ENCODE data around the gene DOP1A.

DOP1A gene, protein sequence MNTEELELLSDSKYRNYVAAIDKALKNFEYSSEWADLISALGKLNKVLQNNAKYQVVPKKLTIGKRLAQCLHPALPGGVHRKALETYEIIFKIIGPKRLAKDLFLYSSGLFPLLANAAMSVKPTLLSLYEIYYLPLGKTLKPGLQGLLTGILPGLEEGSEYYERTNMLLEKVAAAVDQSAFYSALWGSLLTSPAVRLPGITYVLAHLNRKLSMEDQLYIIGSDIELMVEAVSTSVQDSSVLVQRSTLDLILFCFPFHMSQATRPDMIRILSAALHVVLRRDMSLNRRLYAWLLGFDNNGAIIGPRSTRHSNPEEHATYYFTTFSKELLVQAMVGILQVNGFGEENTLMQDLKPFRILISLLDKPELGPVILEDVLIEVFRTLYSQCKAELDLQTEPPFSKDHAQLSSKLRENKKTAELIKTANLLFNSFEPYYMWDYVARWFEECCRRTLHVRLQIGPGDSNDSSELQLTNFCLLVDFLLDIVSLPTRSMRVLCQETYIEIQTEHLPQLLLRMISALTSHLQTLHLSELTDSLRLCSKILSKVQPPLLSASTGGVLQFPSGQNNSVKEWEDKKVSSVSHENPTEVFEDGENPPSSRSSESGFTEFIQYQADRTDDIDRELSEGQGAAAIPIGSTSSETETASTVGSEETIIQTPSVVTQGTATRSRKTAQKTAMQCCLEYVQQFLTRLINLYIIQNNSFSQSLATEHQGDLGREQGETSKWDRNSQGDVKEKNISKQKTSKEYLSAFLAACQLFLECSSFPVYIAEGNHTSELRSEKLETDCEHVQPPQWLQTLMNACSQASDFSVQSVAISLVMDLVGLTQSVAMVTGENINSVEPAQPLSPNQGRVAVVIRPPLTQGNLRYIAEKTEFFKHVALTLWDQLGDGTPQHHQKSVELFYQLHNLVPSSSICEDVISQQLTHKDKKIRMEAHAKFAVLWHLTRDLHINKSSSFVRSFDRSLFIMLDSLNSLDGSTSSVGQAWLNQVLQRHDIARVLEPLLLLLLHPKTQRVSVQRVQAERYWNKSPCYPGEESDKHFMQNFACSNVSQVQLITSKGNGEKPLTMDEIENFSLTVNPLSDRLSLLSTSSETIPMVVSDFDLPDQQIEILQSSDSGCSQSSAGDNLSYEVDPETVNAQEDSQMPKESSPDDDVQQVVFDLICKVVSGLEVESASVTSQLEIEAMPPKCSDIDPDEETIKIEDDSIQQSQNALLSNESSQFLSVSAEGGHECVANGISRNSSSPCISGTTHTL (N-terminal part only)

DNA sequence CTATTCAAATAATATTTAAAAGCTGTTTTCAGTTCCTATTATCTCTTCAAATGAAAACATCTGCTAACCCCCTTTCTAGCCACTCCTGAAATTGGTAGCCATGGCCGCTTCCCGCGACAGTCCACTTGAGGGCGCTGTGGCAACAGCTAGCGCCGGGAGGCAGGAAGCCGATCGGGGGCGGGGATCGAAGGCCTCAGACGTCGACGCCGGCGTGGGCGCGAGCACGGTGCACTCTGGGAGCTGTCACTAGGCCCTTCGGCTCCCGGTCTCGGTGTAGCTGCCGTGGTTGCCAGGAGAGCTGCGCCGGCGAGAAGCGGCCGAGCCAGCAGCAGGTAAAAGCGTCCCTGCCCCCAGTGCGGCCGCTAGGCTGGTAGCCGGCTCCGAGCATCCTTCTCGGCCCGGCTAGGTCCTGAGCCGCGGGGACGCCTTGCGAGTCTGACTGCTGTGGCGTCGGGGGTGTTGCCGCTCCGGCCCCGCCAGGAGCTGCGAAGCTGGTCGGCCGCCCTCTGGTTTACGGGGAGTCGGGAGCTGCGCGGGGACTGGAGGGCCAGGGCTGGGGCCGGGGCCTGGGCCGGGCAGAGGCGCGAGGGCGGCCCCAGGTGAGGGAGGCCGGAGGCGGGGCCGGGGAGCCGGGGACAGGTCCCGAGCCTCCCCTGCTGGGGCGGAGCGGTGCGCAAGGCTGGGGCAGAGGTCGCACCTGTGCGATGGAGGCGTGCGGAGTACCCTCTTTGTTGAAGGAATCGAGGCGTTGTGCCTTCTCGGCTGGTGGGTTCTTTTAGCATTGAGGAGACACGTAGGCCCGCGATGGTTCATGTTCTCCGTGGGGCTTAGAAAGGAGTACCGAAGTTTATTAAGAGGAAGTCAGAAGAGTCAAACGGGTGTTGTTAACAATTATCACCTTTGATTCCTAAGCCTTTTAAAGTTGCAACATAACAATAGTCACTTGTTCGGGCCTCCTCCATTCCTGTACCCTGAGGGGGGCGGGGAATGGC, at the start of gene DOP1A:
TSS of gene DOP1A (plus strand) at position 224 of the 992 bp plus-strand sequence. CDS start 29,307 bp downstream, outside the sequence.
- Mint-ChIP-seq H3K4me3 (peak within 1 kb of the TSS; percentile 85), H3K36me3 (ENCODE audit: low read depth) (peaks cover 2% of the 10 kb centered on the region), H3K27me3 (no peaks in the 10 kb centered on the region), H3K9me3 (no peaks in the 10 kb centered on the region), H3K4me1 (peaks cover 50% of the 10 kb centered on the region), H3K27ac (peak within 1 kb of the TSS; percentile 76)
- ATAC-seq (peak; percentile 92), DNase-seq (peak; percentile 98)

DNA sequence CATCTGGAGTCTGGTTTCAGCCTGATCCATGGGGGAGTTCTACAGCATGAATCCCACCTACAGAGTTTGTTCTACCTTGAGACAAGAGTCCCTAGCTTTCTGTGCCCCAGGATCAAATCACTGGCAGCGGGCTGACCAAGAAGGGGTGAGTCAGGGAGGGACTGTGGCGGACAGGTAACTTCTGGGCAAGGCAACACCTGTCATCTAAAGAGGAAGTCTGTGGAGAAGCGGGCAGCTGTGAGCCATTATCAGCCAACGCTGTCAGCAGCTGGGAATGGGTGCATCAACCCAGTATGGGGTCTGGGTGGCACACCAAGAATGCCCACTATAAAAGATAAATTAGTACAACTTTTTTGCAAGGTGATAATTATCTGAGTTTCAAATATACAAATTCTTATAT, 47.7 kb upstream of the DOP1A start:
- no peak overlapping the region for H3K27ac Mint-ChIP-seq
- peaks cover 62% of the 10 kb centered on the region for H3K36me3 Mint-ChIP-seq (ENCODE audit: low read depth)
- ATAC-seq: no peak
- no peaks in the 10 kb centered on the region for H3K27me3 Mint-ChIP-seq
- peaks cover 5% of the 10 kb centered on the region for H3K9me3 Mint-ChIP-seq
- no peak overlapping the region for H3K4me3 Mint-ChIP-seq
- DNase-seq: no peak
- H3K4me1 Mint-ChIP-seq: no peaks in the 10 kb centered on the region

DNA sequence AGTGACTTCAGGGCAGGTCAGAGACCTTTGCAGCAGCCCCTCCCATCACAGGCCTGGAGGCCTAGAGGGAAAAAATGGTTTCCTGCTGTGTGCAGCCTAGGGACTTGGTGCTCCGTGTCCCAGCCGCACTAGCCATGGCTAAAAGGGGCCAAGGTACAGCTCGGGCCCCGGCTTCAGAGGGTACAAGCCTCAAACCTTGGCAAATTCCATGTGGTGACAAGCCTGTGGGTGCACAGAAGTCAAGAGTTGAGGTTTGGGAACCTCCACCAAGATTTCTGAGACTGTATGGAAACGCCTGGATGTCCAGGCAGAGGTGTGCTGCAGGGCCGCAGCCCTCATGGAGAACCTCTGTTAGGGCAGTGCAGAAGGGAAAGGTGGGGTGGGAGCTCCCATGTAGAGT, 35.8 kb upstream of the DOP1A start:
- Mint-ChIP-seq H3K4me1 (no peaks in the 10 kb centered on the region), H3K4me3 (no peak overlapping the region), H3K9me3 (peaks cover 24% of the 10 kb centered on the region), H3K27me3 (no peaks in the 10 kb centered on the region), H3K36me3 (ENCODE audit: low read depth) (peaks cover 56% of the 10 kb centered on the region), H3K27ac (no peak overlapping the region)
- DNase-seq (no peak), ATAC-seq (no peak)

GRCh38 chr6:83038246-83038645, 29.2 kb upstream of the DOP1A start:
- ATAC-seq (no peak), DNase-seq (no peak)
- Mint-ChIP-seq H3K27ac (no peak overlapping the region), H3K27me3 (no peaks in the 10 kb centered on the region), H3K9me3 (peaks cover 14% of the 10 kb centered on the region), H3K36me3 (ENCODE audit: low read depth) (peaks cover 40% of the 10 kb centered on the region), H3K4me1 (no peaks in the 10 kb centered on the region), H3K4me3 (no peak overlapping the region)

DNA sequence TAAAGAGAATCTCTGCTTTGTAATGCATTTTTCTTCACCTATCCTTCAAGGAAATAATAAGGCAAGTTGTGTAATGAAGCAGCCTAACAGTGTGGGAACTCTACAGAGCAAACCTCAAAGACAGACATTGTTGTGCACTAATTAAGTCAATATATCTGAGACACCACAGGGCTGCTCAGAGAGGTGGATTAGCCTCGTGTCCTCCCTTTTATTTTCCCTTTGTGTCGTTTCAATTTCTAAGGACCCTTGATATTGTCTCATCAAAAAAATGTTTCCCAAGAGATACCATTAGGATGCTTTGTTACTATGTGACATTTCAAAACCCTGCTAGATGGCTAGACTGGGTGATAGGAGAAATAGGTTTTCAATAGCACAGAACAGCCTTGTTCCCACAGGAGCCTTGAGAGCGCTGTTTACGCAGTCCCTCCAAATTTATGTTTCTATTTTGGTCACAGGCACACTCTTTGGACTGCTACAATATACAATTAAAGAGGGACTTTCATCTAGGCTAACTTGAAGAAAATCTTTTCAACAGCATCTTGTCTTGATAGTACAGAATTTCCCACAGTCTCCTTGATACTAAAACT, 24.9 kb upstream of the DOP1A start:
- Mint-ChIP-seq H3K9me3 (no peaks in the 10 kb centered on the region), H3K4me1 (no peaks in the 10 kb centered on the region)
- ATAC-seq: no peak

DNA sequence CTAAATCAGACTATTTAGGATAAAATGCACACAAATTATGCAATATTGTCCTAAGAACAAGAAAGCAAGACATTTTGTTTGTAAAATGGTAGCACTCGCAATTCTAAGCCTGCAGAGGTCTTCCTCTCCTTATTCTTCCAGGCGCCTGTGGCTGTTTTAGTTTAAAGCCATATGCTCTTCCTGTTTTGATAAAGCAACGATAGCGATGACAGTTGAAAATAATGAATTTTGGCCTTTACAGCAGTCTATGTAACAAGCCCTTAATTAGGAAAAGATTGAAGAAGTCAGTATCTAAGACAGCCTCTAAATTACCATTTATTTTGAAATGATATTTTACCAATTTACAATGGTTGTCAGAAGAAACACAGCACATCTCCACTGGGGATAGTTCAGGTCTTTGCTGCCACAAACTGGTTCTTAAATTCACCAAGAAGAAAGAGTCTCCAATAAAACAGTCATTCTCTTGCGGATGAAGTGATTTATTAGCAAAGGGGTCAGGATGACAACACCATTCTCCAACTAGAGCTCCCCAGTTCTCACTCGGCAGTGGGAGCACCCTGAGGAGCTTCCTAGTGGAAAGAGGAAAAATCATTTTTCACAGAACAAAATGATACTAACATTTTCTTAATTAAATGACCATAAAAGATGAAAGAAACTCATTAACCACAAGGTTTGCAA, 23.2 kb upstream of the DOP1A start:
- ATAC-seq: no peak
- peaks cover 6% of the 10 kb centered on the region for H3K36me3 Mint-ChIP-seq (ENCODE audit: low read depth)
- no peaks in the 10 kb centered on the region for H3K4me1 Mint-ChIP-seq
- H3K9me3 Mint-ChIP-seq: no peaks in the 10 kb centered on the region
- H3K27ac Mint-ChIP-seq: no peak overlapping the region
- no peak for DNase-seq
- no peak overlapping the region for H3K4me3 Mint-ChIP-seq
- no peaks in the 10 kb centered on the region for H3K27me3 Mint-ChIP-seq

More for the DNA sequence above, 24.9 kb upstream of the DOP1A start:
- no peak for DNase-seq
- H3K4me3 Mint-ChIP-seq: no peak overlapping the region
- no peak overlapping the region for H3K27ac Mint-ChIP-seq
- H3K36me3 Mint-ChIP-seq (ENCODE audit: low read depth): peaks cover 6% of the 10 kb centered on the region
- H3K27me3 Mint-ChIP-seq: no peaks in the 10 kb centered on the region

- H3K27me3 Mint-ChIP-seq: no peaks in the 10 kb centered on the region
- H3K36me3 Mint-ChIP-seq (ENCODE audit: low read depth): peaks cover 6% of the 10 kb centered on the region
- no peak overlapping the region for H3K27ac Mint-ChIP-seq
- no peaks in the 10 kb centered on the region for H3K9me3 Mint-ChIP-seq
- DNase-seq: no peak
- no peak overlapping the region for H3K4me3 Mint-ChIP-seq
- ATAC-seq: no peak
- H3K4me1 Mint-ChIP-seq: no peaks in the 10 kb centered on the region
These were observed 20.3 kb upstream of the DOP1A start for GRCh38 chr6:83047065-83047754.

DNA sequence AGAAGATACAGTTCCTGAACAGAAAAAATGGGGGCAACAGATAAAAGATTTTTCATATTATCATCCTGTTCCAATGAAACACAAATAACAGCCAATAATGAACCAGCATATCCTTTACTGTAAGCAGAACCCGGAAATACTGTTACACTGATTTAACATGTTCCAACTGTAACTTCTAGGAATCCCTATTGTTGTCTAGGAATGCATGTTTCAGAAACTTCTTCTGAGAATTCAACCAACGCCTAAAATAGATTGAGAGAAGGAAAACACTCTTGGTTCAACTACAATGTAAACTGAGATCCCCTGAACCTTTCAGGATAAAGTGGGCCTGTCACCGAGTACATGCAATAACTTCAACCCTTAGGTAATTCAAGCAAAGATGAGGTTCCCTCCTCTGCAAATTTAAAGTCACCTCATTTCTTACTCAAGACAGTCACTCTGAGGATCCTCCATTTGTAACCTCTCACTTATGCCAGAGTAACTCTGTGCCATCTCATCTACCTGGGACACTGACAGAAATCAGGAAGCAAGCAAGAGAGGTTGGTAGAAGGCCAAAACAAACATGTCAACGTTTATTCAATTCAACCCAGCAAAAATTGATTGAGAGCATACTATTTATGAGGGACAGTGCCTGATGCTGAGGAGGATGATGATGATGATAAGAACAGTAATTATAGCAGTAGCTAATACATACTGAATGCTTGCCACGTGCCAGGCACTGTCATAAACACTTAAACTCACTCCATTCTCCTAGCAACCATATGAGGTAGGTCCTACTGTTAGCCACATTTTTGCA, 15.9 kb upstream of the DOP1A start:
- no peaks in the 10 kb centered on the region for H3K9me3 Mint-ChIP-seq
- no peak overlapping the region for H3K4me3 Mint-ChIP-seq
- no peak for ATAC-seq
- H3K27me3 Mint-ChIP-seq: no peaks in the 10 kb centered on the region
- H3K4me1 Mint-ChIP-seq: no peaks in the 10 kb centered on the region
- no peak for DNase-seq
- H3K27ac Mint-ChIP-seq: no peak overlapping the region
- peaks cover 25% of the 10 kb centered on the region for H3K36me3 Mint-ChIP-seq (ENCODE audit: low read depth)

- no peak overlapping the region for H3K27ac Mint-ChIP-seq
- H3K36me3 Mint-ChIP-seq (ENCODE audit: low read depth): peaks cover 28% of the 10 kb centered on the region
- no peaks in the 10 kb centered on the region for H3K9me3 Mint-ChIP-seq
- H3K4me3 Mint-ChIP-seq: no peak overlapping the region
- no peaks in the 10 kb centered on the region for H3K27me3 Mint-ChIP-seq
- DNase-seq (no peak), ATAC-seq (no peak)
- no peaks in the 10 kb centered on the region for H3K4me1 Mint-ChIP-seq
These were observed 13.8 kb upstream of the DOP1A start for GRCh38 chr6:83053678-83054077.

DNA sequence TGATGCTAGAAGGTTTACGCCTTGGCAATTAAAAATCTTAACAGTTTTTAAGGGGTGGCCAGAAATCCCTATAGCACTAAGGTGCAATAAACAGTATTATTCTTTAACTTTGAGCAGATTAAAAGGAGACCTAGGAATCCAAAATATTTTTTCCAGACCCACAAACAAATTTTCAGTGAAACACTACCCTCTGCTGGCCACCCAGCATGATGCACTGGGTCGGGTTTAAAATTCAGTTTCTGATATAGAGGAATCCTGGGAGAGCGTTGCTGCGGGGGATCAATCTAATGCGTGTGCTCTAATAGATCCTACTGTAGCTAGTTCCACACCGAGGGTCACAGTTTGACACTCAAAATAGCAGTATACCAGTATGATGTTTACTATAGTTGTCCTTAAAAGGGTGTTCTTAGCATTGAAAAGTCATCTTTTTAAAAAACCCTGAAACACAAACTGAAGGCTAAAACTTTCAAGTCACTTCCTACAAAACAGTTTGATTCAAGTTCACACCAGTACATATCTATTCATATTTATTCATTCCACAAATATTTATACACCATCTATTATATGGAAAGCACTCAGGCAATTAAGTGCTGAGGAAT, 12.0 kb upstream of the DOP1A start:
- Mint-ChIP-seq H3K9me3 (no peaks in the 10 kb centered on the region), H3K36me3 (ENCODE audit: low read depth) (peaks cover 31% of the 10 kb centered on the region), H3K27me3 (no peaks in the 10 kb centered on the region), H3K4me3 (no peak overlapping the region), H3K4me1 (peaks cover 2% of the 10 kb centered on the region), H3K27ac (no peak overlapping the region)
- DNase-seq (peak; percentile 25), ATAC-seq (peak; percentile 49)

- Mint-ChIP-seq H3K27me3 (no peaks in the 10 kb centered on the region), H3K4me3 (no peak overlapping the region), H3K9me3 (no peaks in the 10 kb centered on the region), H3K27ac (no peak overlapping the region), H3K4me1 (peaks cover 4% of the 10 kb centered on the region), H3K36me3 (ENCODE audit: low read depth) (peaks cover 28% of the 10 kb centered on the region)
- peak; percentile 46 for ATAC-seq
- DNase-seq: peak; percentile 5
These were observed 9.7 kb upstream of the DOP1A start for GRCh38 chr6:83057705-83058321.
